GM12801 (cell line): ENCODE results near the gene HOTAIR.

Experiments used
- CTCF ChIP-seq: IDR thresholded peaks from one replicate; pipeline ENCODE4 v1.5.1; 2011; ENCODE audit warnings: control low read depth; ENCODE audit not compliant: insufficient read length; ENCODE audit errors: extremely low read depth

HOTAIR gene

DNA sequence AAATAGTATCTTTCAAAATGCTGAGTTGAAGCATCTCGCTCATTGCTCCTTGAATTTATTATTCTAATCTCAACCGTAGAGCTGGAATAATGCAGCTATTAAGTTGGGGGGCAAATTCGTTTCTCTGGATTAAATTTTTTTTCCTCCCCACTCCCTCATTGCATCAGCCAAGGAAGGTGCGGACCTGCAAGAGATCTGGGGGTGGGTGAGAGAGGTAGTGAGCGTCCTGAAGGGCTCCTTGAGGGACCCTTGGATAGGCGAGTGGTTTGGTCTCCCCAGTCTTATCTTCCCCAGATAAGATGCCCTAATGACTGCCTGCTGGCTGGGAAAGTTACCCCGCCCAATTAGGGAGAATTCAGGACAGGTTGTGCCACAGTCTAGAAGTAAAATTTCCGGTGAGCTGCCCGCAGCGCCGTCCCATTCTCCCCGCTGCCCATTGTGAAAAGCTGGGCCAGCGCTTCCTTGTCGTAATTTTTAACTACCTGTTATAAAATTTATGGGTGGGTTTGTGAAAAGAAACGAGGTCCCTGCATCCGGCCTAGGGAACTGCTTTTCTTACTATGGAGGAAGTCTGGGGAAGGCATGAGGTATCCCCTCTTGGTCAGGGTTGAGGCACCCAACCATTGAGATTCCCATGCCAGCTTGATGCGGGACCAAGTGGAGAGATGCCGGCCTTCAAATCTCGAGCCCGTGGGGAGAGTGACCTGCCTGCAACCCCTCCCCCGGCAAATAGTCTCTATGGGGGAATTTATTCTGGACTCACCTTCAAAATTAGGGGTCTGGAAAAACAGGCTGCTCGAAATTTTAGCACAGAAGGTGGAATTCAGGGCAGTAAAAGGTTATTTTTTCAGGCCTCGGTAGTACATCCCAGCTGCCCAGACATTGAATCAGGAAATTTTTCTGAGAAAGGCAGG is 40.5 kb upstream of the HOTAIR start:
- TF ChIP-seq CTCF: no peak

DNA sequence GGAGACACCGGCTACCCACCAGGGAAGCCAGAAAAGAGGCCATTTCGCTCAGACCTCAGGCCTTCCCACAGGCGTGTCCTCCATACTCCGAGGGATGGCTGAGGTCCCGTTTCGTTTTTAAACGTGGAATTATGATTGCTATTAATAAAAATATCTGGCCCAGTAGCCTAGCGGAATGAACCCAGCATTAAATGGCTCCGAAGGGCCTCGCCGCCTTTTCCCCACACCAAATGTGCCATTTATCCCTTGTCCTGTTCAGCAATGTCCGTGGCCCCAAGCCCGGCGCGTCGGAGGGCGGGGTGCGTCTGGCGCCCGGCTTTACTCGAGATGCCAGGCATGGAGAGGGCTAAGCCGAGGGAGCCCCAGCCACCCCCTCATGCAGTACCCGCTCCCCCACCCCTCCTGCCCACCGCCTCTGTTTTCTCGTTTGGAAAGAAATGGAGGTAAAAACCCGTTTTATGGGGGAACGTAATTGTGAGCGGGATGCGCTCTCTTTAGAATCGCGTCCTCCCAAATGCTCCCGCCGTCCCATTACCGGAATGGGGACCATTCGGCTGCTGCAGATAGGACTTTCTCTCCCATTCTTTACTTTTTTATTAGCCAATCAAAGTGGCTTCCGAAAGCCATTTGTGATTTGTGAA is 39.7 kb upstream of the HOTAIR start:
- TF ChIP-seq CTCF: no peak

DNA sequence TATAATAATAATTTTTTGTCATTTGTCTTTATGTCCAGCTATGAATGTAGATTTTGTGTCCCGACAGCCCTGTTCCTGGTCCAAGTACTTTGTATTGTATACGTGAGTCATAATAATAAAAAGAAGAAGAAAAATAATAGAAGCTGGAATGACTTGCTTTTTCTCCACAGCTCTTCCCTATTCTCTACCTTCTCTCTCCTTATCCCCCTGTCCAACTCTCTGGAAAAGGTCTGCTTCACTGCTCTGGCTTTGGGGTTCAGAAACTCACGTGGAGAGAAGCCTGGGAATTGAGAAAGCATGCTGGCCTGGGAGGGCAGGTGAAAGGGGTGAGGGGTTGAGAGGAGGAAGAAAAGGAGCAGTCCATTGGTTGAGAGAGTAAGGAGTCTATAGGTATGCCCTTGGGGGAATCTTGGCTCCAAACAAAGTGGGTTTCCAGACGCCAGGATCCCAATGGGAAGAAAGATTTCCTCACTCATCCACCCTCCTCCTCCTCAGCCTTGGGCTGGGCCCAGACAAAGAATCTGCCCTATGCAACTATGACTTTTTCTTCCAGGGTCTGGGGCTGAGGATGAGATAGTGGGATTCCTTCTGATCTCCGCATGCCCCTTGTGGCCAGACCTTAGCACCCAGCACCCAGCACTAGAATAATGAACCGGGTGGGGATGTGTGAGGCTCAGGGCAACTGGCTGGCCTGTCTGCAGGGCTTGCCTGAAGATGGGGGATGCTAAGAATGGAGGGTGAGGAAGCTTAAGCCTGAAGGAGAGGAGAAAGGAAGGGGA is 38.1 kb upstream of the HOTAIR start:
- no peak for TF ChIP-seq CTCF

GRCh38 chr12:54011665-54012532 is 37.1 kb upstream of the HOTAIR start:
- TF ChIP-seq CTCF: no peak

- no peak for TF ChIP-seq CTCF
Measured at GRCh38 chr12:54010972-54011664, 36.4 kb upstream of the HOTAIR start.

DNA sequence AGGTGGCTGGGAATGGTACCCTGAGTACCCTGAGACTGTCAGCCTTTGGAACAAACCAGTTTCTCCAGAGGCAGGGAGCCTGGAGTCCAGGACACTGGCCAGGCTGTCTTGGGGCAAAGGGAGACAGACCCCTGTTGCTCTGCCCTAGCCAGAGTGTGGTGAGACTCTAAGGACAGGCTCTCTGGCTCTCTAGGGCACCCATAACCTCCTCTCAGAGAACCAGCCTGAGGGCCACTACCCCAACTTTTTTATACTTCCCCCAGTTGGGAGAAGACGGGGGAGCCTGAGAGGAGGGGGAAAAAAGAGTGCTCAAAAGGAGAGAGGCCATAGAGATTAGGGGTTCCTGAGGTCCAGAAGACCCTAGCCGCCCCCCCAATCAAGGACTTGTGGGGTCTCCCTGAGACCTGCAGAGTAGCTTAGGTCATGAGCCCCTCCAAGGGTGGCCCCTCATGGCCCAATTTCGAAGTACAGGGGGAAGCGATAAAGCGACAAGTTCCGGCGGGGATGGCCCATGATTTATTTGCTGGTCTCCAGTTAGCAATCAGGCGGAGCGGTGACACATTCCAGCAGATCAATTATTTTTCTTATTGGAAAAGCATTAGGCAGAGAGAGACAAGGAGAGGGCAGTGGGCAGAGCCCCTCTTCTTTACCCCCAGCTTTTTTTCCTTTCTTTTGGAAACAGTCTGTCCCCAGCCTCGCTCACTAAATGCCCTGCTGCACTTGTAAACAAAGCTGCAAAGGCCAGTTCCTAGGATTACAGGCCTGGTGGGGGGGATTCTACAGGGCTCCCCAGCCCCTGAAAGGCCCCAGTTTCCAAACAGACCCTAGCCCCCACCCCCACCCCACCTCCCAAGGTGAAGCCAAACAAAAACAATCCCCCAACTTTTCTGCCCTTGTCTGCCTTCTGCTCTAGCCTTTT is 35.6 kb upstream of the HOTAIR start:
- TF ChIP-seq CTCF: no peak
